Prostate gland (tissue), 2 donors: ENCODE data around the gene CNN3. TPM values are rescaled to one million over a fixed set of nuclear protein-coding genes. Genes with fewer than 3 reads are reported as not detected.
"Not testable (repeated sequence)": the region's sequence is repeated elsewhere in the genome, so short reads cannot be mapped to it uniquely, and the experiment has no call there.

Source experiments
- DNase-seq: peaks from one replicate; pipeline ENCODE4 v3.0.0-alpha.2; 2019; ENCODE audit warnings: low spot score
- H3K27ac ChIP-seq, 2 donors: fragments of 200-600 bp; sonication (generic); 2 replicates each; pipeline ENCODE4 v1.5.1; 2017 to 2019
- H3K27me3 ChIP-seq: fragments of 200-600 bp; sonication (generic); replicated peaks from 2 replicates; pipeline ENCODE4 v1.5.1; 2019; ENCODE audit not compliant: insufficient read depth
- H3K36me3 ChIP-seq, 2 donors: fragments of 200-600 bp; sonication (generic); 1 replicate in 1 of 2; 2 replicates in 1 of 2; pipeline versions ENCODE4 v1.5.1 to v1.8.1; 2017 to 2019
- H3K4me1 ChIP-seq: fragments of 200-600 bp; sonication (generic); replicated peaks from 2 replicates; pipeline ENCODE4 v1.5.1; 2019
- H3K4me3 ChIP-seq, 2 donors: fragments of 200-600 bp; sonication (generic); 2 replicates each; pipeline ENCODE4 v1.5.1; 2017 to 2019
- H3K9me3 ChIP-seq: fragments of 200-600 bp; sonication (generic); 2 replicates; pipeline ENCODE4 v1.5.1; 2017
- CTCF ChIP-seq, 4 experiments: fragments of 200-600 bp in 2 of 4; fragments of 450-650 bp in 2 of 4; sonication (generic) in 2 of 4; IDR thresholded peaks; 1 replicate in 3 of 4; 2 replicates in 1 of 4; pipeline ENCODE4 v1.5.1; 2016 to 2019; ENCODE audit warnings: antibody characterized with exemption in 4 of 4, mild to moderate bottlenecking in 2 of 4, moderate library complexity in 2 of 4
- POLR2A ChIP-seq: fragments of 450-650 bp; IDR thresholded peaks from one replicate; pipeline ENCODE4 v1.6.1; 2016; ENCODE audit warnings: antibody characterized with exemption, mild to moderate bottlenecking
- POLR2AphosphoS5 ChIP-seq: sonication (generic); formaldehyde crosslinking; IDR thresholded peaks from one replicate; pipeline ENCODE4 v1.6.1; 2017; ENCODE audit warnings: antibody characterized with exemption
- WGBS: methylation state at CpG from one replicate; pipeline ENCODE4 v1.1.5; 2018; 5-methylcytosine and 5-hydroxymethylcytosine counted together
- intact Hi-C: fragments of 100-400 bp; cut with DNase I; formaldehyde crosslinking; loops from one replicate; pipeline ENCODE4 v1.14.2; 2022
- total RNA-seq, 2 donors: library from RNA; depleted of rRNA; stranded (reverse); fragments of >200 nt; gene quantifications; one replicate each; pipeline ENCODE4 v1.1.0, GENCODE V29; 2016

CNN3 gene
- total RNA-seq, 2 donors from 2014 or later: 136 to 180 TPM

DNA sequence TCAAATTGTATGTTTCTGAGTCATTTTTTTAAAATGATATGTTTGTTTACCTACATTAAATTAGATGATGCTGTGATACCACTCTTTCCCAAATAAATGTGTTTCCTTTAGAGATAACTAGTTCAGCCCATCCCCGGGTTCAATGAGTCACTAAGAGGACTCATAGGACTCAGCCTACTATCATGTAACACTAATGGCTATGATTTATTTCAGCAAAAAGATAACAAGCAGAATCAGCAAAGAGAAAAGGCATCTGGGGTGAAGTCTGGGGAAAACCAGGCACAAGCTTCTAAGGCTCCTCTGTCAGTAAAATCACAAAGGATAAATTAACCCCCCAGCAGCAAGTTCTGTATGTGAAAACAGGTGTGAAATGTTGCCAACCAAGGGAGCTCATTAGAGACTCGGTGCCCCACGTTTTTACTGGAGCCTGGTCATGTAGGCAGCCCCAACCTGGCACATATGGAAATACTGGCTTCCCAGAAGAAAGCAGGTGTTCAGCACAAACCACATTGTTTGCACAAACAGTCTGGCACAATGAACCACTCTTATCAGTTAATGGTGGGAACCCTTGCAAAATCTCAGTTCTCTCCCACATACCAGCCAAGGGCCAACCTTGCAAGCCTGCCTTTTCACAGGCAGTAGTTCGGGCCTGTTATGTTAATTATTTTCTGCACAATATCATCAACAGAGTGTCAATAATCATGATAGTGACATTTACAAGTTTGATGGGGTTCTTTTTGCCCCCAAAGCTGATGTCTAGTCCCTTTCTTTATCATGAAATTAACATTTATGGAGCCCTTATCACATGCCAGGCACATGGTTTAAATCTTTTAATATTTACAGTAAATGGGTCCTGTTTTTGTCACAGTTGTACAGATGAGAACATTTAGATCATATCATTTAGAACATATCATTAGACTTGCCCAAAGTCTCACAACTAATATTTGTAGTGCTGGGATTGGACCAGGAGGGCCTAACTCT is 23.1 kb upstream of the CNN3 start:
- DNase-seq: peak; percentile 28
- no peak for TF ChIP-seq CTCF (IDR thresholded peaks at IDR 0.05)
- no peak for TF ChIP-seq POLR2A
- peak; percentile 32 for TF ChIP-seq POLR2AphosphoS5
- intact Hi-C loops: no loop called here
- Histone ChIP-seq H3K27me3 (no peaks in the 10 kb centered on the region), H3K4me1 (no peaks in the 10 kb centered on the region), H3K9me3 (no peaks in the 10 kb centered on the region), H3K36me3 (no peaks in the 10 kb centered on the region), H3K4me3 (no peak overlapping the region), H3K27ac (no peak overlapping the region)
- 28% methylated on average over 4 of the region's 4 CpGs for WGBS

DNA sequence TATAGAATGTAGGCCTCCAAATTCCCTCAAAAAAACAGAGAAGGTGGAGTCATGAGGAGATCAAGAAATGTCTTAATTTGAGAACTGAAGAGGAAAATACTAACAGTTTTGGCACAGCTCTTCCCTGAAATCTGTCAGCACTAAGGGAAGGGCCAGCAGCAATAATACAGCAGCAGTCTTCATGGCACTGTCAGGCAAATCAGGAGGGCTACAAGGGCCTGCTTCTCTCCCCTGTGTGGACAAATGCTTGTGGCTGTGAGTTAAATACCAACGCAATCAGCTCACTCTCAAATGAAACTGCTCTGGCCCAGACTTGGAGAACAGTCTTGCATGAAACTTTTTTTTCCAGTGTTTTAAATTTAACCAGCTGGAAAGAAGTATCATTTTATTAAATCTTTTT is 20.5 kb upstream of the CNN3 start:
- DNase-seq: no peak
- H3K27me3 ChIP-seq: no peaks in the 10 kb centered on the region
- intact Hi-C loops: no loop called here
- 83% methylated on average over 1 of the region's 1 CpG for WGBS
- H3K36me3 ChIP-seq: no peaks in the 10 kb centered on the region
- H3K9me3 ChIP-seq: no peaks in the 10 kb centered on the region
- H3K4me3 ChIP-seq: no peak overlapping the region
- no peak overlapping the region for H3K27ac ChIP-seq
- TF ChIP-seq POLR2AphosphoS5: no peak
- no peak for TF ChIP-seq POLR2A
- TF ChIP-seq CTCF (IDR thresholded peaks at IDR 0.05): no peak
- H3K4me1 ChIP-seq: no peaks in the 10 kb centered on the region

- TF ChIP-seq POLR2AphosphoS5 (no peak), CTCF (IDR thresholded peaks at IDR 0.05) (no peak), POLR2A (no peak)
- H3K4me3 ChIP-seq: no peak overlapping the region
- no peaks in the 10 kb centered on the region for H3K4me1 ChIP-seq
- WGBS: 57% methylated on average over 3 of the region's 3 CpGs
- H3K36me3 ChIP-seq: no peaks in the 10 kb centered on the region
- intact Hi-C loops: no loop called here
- no peak overlapping the region for H3K27ac ChIP-seq
- no peaks in the 10 kb centered on the region for H3K27me3 ChIP-seq
- H3K9me3 ChIP-seq: no peaks in the 10 kb centered on the region
- no peak for DNase-seq
Measured at GRCh38 chr1:94946886-94947285, 20.0 kb upstream of the CNN3 start.

DNA sequence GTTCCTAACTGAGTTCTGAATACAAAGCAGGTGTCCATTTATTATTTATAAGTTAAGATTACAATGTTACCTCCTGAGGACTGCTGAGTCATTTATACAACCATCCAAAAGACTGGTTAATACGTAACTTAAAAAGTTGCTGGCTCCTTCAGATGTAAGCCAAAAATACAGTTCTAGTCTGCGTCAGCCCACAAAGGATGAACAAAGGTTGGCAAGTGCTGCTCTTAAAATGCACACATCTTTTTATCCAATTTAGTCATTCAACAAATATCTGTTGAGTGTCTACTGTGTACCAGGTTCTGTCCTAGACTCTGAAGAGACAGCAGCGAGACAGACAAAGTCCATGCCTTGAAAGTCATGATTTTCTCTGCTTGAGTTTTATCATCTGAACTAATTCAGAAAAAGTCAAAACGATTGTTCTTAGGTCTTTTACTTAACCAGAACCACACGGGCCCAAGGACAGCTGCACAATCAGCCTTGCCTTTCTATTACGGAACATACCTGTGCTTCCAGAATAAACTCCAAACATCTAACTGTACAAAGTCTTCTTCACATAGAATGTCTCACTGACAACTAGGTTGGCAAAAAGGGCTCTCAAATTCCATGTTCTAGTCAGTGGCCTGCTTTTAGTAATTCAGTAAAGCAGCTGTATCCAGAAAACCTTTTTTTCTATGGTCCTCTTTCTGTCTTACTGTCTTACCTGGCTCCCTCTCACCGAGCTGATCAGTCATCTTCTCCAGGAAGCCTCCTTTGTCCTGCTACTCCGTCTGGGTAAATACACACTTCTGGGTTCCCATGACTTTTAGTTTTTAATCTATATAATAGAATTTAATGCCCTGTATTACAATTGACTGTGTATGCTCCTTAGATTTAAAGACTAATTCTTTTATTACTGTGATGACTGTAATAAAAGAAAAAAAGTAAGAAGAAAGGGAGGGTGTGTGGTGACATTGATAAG is 15.5 kb upstream of the CNN3 start:
- Histone ChIP-seq H3K4me3 (no peak overlapping the region), H3K4me1 (no peaks in the 10 kb centered on the region), H3K27ac (no peak overlapping the region), H3K9me3 (no peaks in the 10 kb centered on the region), H3K36me3 (no peaks in the 10 kb centered on the region), H3K27me3 (no peaks in the 10 kb centered on the region)
- intact Hi-C loops: no loop called here
- TF ChIP-seq CTCF (IDR thresholded peaks at IDR 0.05) (no peak), POLR2AphosphoS5 (no peak), POLR2A (no peak)
- WGBS: 63% methylated on average over 8 of the region's 8 CpGs
- DNase-seq: no peak

- H3K4me1 ChIP-seq, intact Hi-C loops, H3K9me3 ChIP-seq, DNase-seq, H3K4me3 ChIP-seq, H3K36me3 ChIP-seq, H3K27ac ChIP-seq, H3K27me3 ChIP-seq: not testable (repeated sequence)
- 100% methylated on average over 1 of the region's 1 CpG for WGBS
Measured at GRCh38 chr1:94941480-94941879, 14.6 kb upstream of the CNN3 start.
